HEK293T (cell line): ENCODE data around the gene VRK1.

Source experiments
- ARNT ChIP-seq: fragments of 450-650 bp; IDR thresholded peaks from 2 replicates; pipeline ENCODE4 v1.6.1; 2017; ENCODE audit warnings: mild to moderate bottlenecking
- BHLHE40 ChIP-seq: fragments of 450-650 bp; IDR thresholded peaks from 2 replicates; pipeline ENCODE4 v1.6.1; 2016; ENCODE audit warnings: mild to moderate bottlenecking, moderate library complexity, borderline replicate concordance
- FOXA1 ChIP-seq: fragments of 450-650 bp; IDR thresholded peaks from 2 replicates; pipeline ENCODE4 v1.6.1; 2016; ENCODE audit warnings: mild to moderate bottlenecking
- FOXM1 ChIP-seq: fragments of 450-650 bp; IDR thresholded peaks from 2 replicates; pipeline ENCODE4 v1.6.1; 2017; ENCODE audit warnings: mild to moderate bottlenecking, borderline replicate concordance
- HDGF ChIP-seq: fragments of 450-650 bp; IDR thresholded peaks from 2 replicates; pipeline ENCODE4 v1.6.1; 2017; ENCODE audit warnings: antibody characterized with exemption, borderline replicate concordance
- NFRKB ChIP-seq: fragments of 450-650 bp; IDR thresholded peaks from 2 replicates; pipeline ENCODE4 v1.6.1; 2016; ENCODE audit warnings: mild to moderate bottlenecking, moderate library complexity
- PKNOX1 ChIP-seq: fragments of 450-650 bp; IDR thresholded peaks from 2 replicates; pipeline ENCODE4 v1.6.1; 2016
- SP1 ChIP-seq: fragments of 450-650 bp; IDR thresholded peaks from 2 replicates; pipeline ENCODE4 v1.6.1; 2017
- SUZ12 ChIP-seq: fragments of 450-650 bp; IDR thresholded peaks from 2 replicates; pipeline ENCODE4 v1.6.1; 2016; ENCODE audit warnings: mild to moderate bottlenecking
- TARDBP ChIP-seq: fragments of 450-650 bp; IDR thresholded peaks from 2 replicates; pipeline ENCODE4 v1.6.1; 2016
- ZNF384 ChIP-seq: fragments of 450-650 bp; IDR thresholded peaks from 2 replicates; pipeline ENCODE4 v1.6.1; 2016

GRCh38 chr14:96762650-96763049, 34.5 kb upstream of the VRK1 start:
- TF ChIP-seq SUZ12 (no peak), ARNT (no peak), HDGF (no peak), TARDBP (no peak), ZNF384 (no peak), FOXA1 (no peak), PKNOX1 (no peak), FOXM1 (no peak), SP1 (no peak), BHLHE40 (no peak), NFRKB (no peak)
